ENCODE results near the gene NCOA5.
A peak's percentile ranks its signal among the peaks of the same experiment; 100 is the strongest.

The NCOA5 gene

GRCh38 chr20:46128310-46129151, 38.8 kb upstream of the NCOA5 start:
- ChIA-PET CTCF (interaction anchor here (0.9 to 8.1 kb wide), 9 partner anchors 8 to 554 kb away, joined by 3 to 67 read pairs (median 10); partner anchors contain the start of gene ELMO2), POLR2A (no interaction called here)
- no peak overlapping the region for H3K4me3 ChIP-seq (ENCODE audit: low read depth, low read length)
- TF ChIP-seq CTCF (IDR thresholded peaks at IDR 0.05; ENCODE audit: insufficient read depth, low read length, missing control alignments) = peak; percentile 59
- no peak for DNase-seq (ENCODE audit: low read depth, low spot score)

- ChIA-PET POLR2A (no interaction called here), CTCF (interaction anchor here (1.4 to 8.1 kb wide), 2 partner anchors 221 to 310 kb away, joined by 12 to 67 read pairs; no protein-coding TSS in a partner anchor)
- DNase-seq (ENCODE audit: low read depth, low spot score) = no peak
- TF ChIP-seq CTCF (IDR thresholded peaks at IDR 0.05; ENCODE audit: insufficient read depth, low read length, missing control alignments) = no peak
- H3K4me3 ChIP-seq (ENCODE audit: low read depth, low read length) = no peak overlapping the region
Observed at GRCh38 chr20:46127396-46128010, 37.7 kb upstream of the NCOA5 start.

- ChIA-PET CTCF (no interaction called here), POLR2A (no interaction called here)
- TF ChIP-seq CTCF (IDR thresholded peaks at IDR 0.05; ENCODE audit: insufficient read depth, low read length, missing control alignments) = no peak
Observed at GRCh38 chr20:46126440-46127056, 36.8 kb upstream of the NCOA5 start.

GRCh38 chr20:46123482-46124245, 33.9 kb upstream of the NCOA5 start:
- no peak for DNase-seq (ENCODE audit: low read depth, low spot score)
- no peak for TF ChIP-seq CTCF (IDR thresholded peaks at IDR 0.05; ENCODE audit: insufficient read depth, low read length, missing control alignments)
- POLR2A ChIA-PET = no interaction called here
- no peak overlapping the region for H3K4me3 ChIP-seq (ENCODE audit: low read depth, low read length)
- CTCF ChIA-PET = interaction anchor here (1.1 kb wide), 1 partner anchor 9 kb away, joined by 4 read pairs; no protein-coding TSS in a partner anchor

More at GRCh38 chr20:46126440-46127056, 36.8 kb upstream of the NCOA5 start:
- DNase-seq (ENCODE audit: low read depth, low spot score) = no peak
- H3K4me3 ChIP-seq (ENCODE audit: low read depth, low read length) = no peak overlapping the region

GRCh38 chr20:46122516-46123481, 33.0 kb upstream of the NCOA5 start:
- DNase-seq (ENCODE audit: low read depth, low spot score) = no peak
- no peak for TF ChIP-seq CTCF (IDR thresholded peaks at IDR 0.05; ENCODE audit: insufficient read depth, low read length, missing control alignments)
- ChIA-PET POLR2A (no interaction called here), CTCF (no interaction called here)
- H3K4me3 ChIP-seq (ENCODE audit: low read depth, low read length) = no peak overlapping the region

Measured in AG04449 (cell line).